Superior temporal gyrus (tissue), 1 donor: Measurements from ENCODE around the gene ANKRD53.

ENCODE experiments used
- DNase-seq: peaks from one replicate; pipeline ENCODE4 v3.0.0-alpha.2; 2016; ENCODE audit errors: extremely low spot score

ANKRD53 gene, protein sequence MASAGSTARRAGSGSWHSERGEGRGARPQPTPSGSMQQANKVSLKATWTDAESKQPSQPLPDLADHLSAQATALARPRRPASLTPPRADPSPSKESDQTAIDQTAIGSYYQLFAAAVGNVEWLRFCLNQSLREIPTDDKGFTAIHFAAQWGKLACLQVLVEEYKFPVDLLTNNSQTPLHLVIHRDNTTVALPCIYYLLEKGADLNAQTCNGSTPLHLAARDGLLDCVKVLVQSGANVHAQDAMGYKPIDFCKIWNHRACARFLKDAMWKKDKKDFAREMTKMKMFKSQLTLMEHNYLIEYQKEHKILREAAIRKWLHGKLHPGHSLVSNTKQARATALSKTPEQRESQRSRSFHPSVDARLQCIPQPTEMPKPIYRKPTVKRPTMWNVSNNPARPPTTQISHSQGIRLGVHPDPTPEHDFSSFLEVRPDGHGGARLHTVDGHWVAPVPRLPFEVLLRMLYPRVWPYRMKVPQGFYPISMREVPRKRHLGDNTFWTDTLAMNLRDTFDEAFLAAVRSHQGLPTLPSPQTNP

DNA sequence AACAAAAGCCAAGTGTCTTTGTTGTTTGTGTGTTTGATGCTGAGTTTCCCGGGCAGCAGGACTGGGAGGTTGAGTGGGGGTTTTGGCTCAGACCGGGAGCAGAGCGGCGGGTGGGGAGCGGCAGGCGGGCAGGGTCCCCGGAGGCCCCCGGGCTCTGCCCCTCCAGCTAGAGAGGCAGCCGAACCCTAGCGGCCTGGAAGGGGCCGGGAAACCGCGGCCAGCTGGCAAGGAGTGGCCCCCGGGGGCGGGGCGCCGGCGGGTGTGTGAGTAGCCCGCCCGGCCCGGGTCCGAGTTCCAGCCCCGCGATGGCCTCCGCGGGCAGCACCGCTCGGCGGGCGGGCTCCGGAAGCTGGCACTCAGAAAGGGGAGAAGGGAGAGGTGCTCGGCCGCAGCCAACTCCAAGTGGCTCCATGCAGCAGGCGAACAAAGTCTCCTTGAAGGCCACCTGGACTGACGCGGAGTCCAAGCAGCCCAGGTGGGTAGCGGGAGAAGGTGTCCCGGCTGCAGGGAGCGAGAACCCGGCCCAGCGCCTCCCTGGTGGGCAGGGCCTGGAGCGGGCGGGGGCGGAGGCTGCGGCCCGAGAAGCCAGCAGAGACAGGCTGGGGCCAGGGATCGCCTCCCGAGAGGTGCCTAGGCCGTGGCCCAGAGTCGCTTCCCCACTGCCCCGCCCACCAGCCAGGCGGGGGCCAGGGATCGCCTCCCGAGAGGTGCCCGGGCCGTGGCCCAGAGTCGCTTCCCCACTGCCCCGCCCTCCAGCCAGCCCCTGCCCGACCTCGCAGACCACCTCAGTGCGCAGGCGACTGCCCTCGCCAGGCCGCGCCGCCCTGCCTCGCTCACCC lies at the start of gene ANKRD53:
TSS of gene ANKRD53 (plus strand) at position 290 of the 839 bp plus-strand sequence. CDS start at position 306, 16 bp downstream.
- no peak for DNase-seq

DNA sequence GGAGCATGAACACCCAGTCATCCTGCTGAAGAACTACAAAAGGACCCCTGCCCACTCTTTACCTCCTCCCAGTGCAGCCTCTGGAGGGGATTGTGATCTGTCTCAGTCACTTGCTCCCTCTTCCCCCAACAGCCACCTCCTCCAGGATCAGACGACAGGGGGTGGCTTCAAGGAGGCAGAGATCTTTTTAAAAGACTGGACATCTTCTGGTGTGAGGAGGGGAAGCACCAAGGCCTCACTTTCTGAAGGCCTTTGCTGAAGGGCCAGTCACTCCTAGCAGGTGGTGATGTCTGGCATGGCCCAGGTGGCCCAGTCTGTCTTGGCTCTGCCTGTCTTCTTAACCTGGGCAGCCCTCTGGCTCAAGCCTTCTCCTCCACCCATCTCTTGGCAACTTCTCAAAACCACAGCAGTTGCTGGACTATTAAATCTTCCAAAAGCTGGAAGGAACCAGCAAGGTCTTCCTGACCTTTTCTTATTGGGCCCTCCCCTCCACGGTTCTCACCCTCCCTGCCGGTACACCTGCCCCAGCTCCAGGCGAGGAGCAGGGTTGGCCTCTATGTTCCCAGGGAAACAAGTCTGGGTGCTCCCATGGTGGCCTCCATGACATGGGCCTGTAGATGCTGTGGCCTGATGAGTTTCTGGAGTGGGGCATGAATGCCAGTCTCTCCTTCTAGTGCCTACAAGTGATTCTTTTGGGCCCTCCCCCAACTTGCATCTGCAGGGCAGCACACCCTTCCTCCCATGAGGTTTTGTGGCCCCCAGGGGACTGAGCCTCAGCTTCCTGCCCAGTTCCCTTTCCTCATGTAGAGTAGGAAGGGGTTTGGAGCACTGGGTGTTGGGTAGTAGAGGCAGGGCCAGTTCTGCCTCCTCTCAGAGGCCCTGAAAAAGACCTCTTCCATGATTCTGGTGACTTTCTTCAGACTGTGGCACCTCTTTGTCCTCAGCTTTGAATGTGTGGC lies 47.8 kb upstream of the ANKRD53 start:
- DNase-seq: no peak

DNA sequence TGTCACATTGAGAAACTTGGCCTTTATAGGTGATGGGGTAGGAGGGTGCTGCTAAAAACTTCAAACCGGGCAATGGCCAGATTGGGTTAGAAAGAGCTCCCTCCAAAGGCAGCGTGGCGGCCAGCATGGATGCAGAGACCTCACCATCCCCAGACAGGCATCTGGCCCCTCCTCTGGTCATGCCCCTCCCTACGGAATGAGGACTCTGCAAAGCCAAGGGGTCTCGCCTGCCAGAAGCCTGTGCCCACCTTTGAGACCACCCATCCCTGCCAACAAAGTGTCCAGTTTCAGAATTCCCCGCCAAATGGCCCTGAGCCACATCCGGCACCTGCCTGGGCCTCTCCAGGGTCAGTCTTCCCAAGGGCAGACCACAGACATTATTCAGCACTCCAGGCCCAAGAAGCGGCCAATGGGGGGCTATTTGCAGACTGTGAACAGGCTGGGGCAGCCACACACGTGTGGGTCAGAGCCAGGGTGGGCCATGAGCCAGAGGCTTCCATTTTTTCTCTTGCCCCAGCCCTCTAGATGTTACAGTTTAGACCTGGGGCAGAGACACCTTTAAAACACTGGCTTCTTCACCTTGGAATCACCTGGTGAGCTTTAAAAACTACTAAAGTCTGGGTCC lies 46.9 kb upstream of the ANKRD53 start:
- no peak for DNase-seq

DNA sequence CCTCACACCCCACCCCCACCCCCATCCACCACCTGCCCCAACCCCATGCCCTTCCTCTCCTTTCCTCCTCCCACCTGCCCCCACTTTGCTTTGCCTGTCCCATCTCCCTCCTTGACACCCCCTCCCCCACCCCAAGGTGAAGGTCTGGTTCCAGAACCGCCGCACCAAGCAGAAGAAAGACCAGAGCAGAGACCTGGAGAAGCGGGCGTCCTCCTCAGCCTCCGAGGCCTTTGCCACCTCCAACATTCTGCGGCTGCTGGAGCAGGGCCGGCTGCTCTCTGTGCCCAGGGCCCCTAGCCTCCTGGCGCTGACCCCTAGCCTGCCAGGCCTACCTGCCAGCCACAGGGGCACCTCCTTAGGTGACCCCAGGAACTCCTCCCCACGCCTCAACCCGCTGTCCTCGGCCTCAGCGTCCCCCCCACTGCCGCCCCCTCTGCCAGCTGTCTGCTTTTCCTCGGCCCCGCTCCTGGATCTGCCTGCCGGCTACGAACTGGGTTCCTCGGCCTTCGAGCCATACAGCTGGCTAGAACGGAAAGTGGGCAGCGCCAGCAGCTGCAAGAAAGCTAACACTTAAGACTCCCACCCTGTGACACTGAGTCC lies 45.7 kb upstream of the ANKRD53 start:
- DNase-seq: no peak

DNA sequence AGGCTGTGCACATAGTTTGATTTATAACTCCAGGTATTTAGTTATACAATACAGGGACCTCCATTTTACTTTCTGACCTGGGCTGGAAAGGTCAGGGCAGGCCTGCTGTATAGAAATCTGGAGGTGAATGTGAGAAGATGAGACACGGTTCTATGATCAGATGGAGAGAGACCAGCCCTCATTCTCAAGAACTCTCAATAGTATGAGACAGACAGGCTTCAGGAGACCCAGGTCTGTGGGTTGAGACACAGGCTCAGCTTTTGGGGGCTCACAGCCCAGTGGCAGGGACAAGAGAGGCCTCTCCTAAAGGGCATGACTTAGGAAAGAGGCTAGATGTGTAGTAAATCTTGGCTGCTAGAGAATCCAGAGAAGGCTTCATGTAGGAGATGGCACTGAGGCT lies 43.4 kb upstream of the ANKRD53 start:
- DNase-seq: no peak

DNA sequence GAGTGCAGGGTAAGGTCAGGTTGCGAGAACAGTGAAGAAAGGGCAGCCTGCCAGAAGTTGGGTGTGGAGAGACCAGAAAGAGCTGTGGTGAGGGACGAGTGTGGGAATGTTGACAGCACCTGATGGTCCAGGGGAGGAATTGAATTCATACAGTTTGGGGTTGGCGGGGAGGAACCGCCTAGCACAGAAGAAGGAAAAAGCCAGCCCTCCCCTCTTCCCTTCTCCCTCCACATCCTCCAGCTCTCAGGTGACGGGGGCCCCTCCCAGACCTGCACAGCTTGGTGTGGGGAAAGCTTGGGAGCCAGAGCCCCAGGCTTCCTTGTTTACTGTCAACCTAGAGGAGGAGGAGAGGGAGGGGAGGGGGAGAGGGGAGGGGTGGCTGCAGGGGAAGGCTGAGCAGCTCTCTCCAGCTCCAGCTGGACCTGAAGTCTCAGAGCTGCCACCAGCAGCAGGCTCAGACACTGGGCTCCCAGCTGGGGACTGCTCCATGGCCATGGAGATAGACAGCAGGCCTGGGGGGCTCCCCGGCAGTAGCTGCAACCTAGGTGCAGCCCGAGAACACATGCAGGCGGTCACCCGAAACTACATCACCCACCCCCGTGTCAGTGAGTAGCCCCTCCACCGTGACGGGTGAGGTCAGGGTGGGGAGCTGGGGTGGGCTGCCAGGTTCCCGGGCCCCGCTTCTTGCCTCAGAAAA lies 42.8 kb upstream of the ANKRD53 start, which contains the start of gene ATP6V1B1:
TSS of gene ATP6V1B1 (plus strand) at position 433 of the 697 bp plus-strand sequence. CDS start at position 488, 55 bp downstream.
- DNase-seq: no peak

DNA sequence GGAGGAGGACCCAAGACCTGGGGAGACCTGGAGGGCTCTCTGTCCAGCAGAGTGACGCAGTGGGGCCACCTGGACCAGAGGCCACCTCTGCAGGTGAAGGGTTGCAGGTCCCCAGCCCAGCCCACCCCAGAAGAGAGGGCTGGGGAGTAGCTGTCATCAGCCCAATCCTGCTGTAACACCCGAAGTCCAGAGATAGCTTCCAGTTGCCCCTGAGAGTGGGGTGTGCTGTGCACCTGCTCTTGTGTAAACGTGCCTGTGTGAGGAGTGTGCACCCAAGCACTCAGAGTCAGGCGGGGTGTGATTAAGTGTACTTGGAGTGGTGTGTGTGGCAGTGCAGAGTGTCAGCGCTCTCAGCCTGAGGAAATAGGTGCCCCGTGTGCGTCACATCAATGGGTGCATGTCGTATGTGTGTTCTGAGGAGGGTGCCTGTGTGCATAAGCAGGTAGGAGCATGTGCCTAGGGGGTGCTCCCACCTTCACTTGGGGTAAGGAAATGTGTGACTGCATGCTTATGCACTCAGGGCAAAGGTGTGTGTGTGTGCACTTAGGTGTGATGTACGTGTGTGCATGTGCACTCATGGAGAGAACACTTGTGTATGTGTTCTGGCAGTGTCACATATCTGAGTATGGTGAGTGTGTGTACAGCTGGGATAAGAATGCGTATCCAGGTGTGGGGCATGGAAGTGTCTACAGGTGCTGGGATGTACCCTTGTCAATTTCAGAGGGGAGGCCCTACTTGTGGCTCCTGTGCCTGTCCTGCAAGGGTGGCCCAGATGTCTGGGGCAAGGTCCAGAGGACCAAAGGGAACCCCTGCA lies 42.1 kb upstream of the ANKRD53 start:
- DNase-seq: no peak

DNA sequence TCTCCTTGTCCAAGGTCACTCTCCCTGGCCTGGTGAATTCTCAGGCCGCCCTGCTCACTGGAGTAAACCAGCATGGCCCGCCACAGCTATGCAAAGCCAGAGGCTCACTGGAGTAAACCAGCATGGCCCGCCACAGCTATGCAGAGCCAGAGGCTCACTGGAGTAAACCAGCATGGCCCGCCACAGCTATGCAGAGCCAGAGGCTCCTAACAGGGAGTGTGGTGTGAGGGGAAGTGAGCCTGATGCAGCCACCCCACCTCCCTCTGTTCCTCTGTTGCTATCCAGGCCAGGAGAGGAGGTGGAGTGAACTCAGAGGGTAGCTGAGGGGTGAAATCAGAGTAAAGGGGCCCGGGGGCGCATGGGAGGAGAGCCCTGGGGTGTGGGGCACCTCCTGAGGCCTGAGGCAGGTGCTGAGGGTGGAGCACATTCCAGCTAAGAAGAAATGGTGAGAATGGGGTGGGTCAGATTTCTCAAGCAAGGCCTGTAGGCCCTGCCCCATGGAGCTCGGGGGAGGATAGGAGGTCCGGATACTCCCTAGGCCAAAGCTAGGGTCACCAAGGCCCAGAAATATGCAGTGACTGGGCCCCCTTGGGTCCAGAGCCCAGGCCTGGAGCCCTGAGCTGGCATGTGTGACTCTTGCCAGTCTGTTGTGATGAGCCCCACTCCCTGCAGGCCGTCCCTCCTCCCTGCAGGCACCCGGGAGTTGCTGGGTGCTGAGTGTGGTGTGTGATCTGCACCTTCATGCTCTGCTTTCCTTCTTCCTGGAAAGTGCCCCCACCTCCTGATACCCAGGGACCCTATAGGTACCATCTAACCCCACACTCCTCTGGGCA lies 41.2 kb upstream of the ANKRD53 start:
- no peak for DNase-seq

DNA sequence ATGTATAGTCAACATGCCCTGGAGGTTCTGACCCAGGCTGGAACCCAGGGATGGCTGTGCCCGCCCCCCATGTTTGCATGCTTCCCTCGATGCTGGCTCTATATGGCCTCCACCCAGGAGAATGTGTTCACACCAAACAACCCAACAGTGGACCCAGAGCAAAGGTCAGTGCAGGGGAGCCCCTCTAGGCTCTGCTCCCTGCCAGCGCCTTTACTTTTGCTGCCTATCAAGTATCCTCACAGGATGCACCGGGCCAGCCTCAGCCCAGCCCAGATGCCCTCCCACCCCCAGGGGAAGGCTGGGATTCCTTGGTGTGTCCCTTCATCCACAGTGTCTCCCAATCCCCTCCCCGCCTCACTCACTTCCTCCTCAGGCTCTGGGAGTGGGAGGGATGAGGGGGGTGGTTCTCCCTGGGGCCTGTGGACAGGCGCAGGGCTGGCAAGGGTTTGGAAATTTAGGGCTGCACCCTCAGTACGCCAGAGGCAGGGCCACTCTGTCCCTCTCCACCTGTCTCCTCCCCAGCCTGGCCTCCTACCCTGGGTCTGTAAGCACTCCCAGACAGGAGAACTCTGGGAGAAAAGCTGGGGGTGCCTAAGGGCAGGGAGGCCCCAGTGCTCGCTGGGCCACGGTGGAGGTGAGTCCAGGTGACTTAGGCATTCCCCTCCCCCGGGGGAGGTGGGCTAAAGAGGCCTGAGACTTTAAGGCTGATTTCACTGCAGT lies 40.4 kb upstream of the ANKRD53 start:
- no peak for DNase-seq

DNA sequence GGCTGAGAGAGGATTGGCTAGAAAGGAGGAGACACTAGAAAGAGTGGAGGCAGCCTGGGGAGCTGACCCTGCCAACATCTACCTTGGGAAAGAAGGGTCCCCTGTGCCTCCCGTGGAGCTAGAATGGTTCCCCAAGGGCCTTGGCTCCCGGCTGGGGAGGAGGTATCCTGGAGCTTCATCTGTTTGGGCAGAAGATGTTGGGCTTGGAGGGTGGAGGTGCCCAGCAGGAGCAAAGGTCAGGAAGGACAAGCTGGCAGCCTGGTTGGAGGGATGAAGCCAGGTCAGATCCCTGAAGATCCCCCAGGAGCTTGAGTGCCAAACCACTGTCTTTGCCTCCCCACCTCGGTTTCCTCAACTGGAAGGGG lies 39.9 kb upstream of the ANKRD53 start:
- no peak for DNase-seq

DNA sequence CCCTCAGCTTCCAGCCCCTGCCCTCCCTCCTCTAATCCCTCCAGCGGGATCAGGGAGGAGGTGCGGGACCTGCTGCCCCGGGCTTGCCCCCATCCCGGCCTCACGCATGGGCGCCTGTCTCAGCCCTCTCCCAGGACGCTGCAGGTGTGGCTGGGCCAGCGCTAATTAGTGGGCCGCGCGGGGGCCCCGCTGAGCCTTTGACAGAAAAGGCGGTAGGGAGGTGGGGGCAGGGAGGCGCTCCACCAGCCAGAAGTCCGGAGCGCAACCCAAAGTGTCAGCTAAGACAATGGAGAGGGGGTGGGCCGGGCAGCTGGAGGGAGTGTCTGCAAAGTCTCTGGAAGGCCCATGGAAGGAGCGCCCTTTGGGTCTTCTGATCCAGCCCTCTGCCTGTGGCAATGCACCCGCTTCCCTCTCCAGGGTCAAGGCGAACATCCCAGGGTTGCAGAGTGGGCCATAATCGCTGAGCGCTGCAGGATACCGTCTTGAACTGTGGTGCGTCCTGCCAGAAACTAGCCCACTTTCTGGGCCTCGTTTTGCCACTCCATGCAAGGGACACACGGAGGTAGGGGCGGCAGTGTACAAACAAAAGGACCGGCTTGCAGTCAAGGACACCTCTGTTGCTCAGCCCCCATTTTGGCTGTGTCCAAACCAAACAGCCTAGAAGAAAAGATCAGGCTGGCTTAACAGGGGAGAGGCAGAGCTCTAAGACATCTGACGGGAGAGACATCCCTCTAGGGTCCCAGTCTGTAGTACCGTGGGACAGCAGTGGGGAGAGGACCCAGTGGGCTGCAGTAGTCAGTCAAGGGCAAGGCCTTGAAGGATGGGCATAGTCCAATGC lies 39.2 kb upstream of the ANKRD53 start:
- no peak for DNase-seq

DNA sequence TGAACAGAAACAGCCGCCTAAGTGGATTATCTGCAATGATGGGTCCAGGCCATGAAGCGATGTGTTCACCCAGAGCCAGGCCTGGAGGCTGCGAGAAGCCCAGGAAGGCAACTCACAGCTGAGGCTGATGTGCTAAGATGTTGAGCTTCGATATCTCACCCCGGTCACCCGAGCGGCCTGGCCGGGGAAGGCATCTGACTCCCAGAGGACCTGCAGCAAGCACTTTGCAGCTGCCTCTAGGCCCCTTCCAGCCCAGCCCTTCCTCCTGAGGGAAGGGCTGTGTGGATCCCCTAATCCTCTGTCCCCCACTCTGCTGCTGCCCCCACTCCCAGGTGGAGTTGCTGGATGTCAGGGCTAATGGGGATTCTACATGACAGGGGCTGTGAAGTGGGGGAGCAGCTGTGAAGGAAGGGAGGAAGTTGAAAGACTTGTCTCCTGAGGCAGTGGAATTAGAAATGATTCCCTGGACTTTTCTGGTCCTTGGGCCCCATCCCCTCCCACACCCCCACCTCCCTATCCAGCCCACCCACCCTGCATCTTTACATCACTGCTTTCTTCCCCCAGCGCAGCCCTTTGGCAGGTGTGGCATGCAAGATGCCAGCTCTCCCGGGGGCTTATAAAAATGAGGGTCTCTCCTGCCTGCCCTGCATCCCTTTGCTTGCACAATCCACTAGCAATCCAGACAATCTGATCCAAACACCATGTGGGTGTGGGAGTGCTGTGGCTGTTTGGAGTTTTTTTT lies 38.4 kb upstream of the ANKRD53 start:
- no peak for DNase-seq

DNA sequence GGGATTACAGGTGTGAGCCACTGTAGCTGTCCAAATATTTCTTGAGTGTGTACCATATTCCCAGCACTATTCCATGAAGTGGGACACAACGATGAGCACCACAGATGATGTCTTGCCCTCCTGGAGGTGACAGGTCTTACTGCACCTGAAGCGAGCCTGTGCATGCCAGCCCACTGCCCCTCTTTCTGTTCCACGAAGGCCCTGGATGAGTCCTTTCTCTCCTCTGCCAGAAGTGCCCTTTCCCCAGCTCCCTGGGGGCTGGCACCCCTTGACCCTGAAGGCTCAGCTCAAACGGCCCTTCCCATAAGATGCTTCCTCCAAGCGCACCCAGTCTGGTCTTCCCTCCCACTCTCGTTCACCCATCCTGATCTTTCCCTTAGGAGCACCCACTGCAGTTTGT lies 37.2 kb upstream of the ANKRD53 start:
- no peak for DNase-seq

DNA sequence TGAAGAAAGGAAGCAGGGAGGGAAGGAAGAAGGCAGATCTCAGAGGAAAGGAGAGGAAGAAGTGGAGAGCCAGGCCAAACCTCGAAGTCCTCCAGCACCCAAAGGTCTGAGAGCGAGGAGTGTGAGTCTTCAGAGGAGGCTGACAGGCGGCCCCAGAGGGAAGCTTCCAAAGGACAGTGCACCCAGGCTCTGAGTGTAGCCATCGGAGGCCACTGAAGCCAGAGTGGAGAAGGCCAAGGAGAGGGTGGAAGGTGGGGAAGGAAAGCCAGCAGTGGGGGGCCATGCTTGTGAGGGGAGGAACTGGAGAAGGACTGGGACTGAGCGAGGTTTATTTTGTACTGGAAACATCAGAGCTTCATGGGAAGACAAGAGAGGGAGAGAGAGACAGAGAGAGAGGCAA lies 36.7 kb upstream of the ANKRD53 start:
- DNase-seq: no peak

DNA sequence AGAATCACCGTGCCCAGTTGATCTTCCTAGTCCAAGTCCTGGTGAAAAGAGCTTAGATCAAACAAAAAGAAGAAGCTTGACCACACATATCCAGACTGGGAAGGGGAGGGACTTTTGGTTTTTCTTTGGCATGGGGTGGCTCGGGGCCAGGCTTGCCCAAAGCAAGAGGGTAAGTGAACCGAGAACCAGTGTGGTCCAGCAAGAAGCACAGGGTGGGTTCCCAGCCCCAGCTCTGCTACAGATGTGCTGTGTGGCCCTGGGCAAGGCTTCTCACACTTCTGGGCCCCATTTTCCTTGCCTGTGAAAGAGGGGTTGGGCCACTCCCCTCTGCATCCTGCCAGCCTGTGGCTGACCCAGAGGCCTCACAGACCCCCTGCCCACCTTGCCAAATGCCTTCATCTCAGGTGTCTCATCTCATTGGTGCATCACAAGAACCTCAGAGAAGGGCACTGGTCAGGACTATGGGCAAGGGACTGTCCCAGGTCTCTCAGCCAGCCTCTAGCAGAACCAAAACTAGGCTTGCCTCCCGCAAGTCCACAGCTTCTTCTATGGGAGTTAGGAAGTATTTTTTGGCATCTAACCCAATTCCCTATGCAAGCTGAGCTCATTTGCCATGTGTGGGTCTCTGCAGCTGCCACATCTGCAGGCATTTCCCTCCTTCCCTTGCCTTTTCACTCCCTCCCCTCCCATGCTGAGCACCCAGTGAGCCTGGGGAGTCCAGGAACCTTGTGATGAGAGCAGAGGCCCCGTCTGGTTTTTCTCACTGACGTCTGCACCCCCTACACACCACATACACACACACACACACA lies 35.8 kb upstream of the ANKRD53 start:
- no peak for DNase-seq
